Stimulated activated CD8-positive, alpha-beta memory T cell treated with anti-CD3 and anti-CD28 coated beads, Interleukin-7, amount 100 ng/mL, for 1 hour (primary cell): Measurements from ENCODE around the gene OR51M1.
"Not testable (repeated sequence)": the region's sequence is repeated elsewhere in the genome, so short reads cannot be mapped to it uniquely, and the experiment has no call there.

Experiments
- DNase-seq, 2 donors: peaks; one replicate each; pipeline ENCODE4 v3.0.0-alpha.2; 2020; ENCODE audit warnings: low read depth in 2 of 2

Gene OR51M1, protein sequence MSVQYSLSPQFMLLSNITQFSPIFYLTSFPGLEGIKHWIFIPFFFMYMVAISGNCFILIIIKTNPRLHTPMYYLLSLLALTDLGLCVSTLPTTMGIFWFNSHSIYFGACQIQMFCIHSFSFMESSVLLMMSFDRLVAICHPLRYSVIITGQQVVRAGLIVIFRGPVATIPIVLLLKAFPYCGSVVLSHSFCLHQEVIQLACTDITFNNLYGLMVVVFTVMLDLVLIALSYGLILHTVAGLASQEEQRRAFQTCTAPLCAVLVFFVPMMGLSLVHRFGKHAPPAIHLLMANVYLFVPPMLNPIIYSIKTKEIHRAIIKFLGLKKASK

DNA sequence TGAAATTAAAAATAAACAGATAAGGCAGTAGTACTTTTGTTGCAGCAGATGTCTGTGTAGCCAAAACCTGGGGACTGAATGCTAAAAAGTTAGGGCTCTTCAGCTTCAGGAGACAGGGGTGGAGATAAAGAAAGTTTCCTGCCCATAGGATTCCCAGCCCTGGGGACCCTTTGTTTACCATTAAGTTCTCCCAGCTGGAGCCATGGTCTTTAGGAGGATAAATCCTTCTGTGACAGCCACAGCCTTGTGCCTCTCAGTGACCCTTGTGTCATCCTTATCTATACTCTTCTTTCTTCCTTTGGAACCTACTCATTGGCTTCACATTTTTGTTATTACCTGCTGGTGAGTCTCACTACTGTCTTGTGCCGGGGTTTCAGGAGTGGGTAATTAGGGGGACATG, at the start of gene OR51M1:
Gene OR51M1, plus strand, starts transcription at position 237 of the 400 bp plus-strand sequence. CDS start 5,587 bp downstream, outside the sequence.
- DNase-seq = no peak

DNA sequence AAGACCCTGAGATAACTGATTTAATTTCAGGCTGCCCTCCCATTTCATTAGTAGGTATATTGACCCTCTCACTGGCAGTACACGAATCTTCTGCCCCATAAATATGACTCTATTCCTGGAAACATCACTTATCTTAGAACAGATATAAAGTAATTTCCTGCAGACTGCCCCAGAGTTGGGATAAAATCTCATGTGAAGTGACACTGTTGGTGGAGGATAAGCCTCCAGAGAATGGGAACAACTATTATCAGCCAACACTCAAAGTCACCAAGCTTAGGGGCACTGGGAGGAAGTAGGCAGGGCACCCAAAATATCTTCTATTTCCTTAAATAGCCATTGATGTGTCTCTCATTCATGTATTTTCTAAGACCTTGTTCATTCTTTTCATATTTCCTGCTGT, 48.4 kb upstream of the OR51M1 start:
- DNase-seq = no peak

DNA sequence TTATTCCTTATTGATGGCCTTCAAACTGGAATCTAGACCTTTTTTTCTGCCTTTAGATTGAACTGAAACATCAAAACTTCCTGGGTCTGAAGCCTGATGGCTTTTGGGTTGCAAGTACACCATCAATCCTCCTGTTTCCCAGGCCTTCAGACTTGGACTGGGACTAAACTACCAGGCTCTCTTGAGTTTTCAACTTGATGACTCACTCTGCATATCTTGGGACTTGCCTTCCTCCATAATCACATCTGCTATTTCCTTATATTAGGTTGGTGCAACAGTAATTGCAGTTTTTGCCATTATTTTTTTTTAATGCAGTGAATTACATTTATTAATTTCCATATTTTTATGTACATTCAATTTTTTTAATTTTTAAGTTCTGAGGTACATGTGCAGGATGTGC, 47.3 kb upstream of the OR51M1 start:
- DNase-seq = no peak

DNA sequence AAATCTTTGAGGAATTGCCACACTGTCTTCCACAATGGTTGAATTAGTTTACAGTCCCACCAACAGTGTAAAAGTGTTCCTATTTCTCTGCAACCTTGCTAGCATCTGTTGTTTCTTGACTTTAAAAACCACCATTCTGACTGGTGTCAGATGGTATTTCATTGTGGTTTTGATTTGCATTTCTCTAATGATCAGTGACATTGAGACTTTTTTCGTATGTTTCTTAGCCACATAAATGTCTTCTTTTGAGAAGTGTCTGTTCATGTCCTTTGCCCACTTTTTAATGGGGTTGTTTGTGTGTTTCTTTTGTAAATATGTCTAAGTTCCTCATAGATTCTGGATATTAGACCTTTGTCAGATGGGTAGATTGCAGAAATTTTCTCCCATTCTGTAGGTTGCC, 46.4 kb upstream of the OR51M1 start:
- DNase-seq = not testable (repeated sequence)

DNA sequence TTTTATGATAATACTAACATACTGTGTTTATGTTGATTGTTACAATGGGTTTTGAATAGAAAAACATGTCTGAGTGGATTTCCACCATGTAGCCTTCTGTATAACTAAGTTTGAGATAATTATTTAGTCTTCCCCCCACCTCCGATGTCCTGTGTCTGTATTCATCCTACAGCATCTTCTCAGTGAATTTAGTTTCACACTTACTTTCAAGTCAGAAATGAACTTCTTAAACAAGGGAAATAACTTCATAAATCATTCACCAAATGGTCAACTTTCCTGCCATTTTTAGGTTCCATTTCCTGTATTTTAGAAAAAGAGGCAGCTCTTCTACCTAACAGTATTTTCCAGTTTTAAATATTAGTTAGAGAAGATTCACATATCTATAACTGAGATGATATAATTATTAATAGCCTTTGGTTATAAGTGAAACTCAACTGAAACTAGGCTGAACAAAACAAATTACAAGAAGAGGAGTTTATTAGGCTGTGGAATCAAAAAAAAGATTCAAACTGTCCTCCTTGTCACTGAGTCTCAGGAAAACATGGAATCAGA, 43.8 kb upstream of the OR51M1 start:
- DNase-seq = no peak

DNA sequence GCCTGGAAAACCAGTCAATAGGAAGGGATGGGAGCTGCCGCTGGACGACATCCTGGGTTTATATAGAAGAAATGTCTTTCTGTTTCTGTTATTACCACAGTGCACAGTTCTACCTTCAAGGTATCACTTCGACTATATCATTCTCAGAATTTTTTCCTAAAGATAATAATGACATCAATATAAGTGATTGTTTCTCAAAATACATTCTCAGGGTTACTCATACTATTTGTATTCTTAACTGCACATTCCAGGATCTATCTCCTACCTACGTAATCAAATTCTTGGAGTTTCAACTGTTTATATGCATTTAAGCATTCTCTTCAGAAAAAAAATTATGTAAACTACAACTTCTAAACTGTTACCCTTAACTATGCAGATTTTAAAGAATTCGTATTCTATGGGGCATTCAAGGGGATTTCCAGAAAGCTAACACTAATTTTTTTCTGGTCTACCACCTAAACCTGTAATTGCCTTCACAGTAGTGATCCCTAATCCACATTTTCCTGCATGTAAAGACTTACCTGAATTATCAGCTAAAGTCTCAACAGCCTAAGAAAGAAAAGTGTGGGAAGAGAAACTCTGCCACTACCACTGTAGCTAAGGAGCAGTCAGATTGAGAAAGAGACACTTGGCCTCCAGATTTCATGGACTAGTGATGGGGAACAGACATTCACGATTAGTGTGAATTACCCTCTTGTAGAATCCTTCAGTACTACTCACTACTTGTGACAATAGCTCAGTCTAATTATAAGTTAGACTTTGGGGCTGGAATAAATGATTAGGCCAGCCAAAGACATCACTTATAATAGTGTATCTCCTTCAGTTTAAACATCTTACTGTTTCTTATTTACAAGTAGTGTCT, 39.9 kb upstream of the OR51M1 start, which contains the start of gene OR51B5:
Gene OR51B5, minus strand, starts transcription at position 51 of the 862 bp plus-strand sequence. Its CDS starts 0 bp downstream, at position 51.
- no peak for DNase-seq

DNA sequence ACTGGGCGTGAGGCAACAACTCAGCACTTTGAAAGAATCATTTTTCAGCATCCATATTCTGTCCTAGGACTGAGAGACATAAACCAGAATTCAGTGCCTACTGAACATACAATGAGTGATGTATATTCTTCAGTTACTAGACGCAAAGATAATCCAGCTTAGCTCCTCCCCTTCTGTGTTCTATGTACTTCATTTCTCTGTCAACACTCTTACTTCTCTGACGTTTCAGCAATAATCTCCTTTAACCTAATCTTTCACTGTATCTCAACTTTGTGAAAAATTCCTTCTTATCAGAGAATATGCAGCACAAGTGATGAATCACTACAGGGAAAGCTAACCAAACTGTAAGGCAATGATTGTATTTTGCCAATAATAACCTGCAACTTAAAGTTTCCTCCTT, 37.8 kb upstream of the OR51M1 start:
- no peak for DNase-seq

DNA sequence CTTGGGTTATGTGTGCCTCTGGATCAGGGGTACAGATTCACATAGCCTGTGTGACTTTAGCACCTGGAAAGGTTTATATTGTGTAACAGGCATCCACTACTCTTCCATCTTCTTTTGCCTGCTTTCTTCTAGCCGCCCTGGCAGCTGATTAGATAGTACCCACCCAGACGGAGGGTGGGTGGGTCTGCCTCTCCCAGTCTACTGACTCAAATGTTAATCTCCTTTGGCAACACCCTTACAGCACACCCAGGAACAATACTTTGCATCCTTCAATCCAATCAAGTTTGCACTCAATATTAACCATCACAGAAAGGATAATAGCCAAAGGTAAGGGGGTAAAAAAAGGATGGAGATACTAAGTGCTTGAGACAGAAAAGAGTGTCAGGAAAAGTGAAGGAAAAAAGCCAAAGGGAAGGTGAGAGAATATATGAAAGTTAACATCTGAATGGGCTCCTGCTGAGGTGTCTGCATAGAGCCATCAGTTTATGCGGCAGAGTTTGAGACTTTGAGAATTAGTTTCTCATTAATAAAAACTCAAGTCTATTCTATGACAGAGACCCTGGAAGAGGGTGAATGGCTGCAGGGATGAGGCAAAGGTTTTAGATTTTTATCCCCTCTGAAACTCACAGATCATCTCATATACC, 34.9 kb upstream of the OR51M1 start:
- no peak for DNase-seq

DNA sequence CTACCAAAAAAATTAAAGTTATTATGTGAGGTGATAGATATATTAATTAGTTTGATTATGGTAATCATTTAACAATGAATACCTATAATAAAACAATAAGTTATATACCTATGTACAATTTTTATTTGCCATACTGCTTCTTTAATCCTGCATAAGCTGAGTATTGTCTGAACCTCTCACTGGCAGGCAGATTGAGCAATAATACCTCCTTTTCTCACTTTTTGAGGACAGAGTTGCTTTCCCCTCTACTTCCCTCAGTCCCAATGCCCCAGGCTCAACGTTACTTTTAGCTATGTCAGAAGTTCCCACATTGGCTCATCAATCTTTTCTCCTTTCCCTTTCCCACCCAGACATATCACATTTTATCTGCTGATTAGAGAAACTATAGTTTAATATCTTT, 34.1 kb upstream of the OR51M1 start:
- no peak for DNase-seq

DNA sequence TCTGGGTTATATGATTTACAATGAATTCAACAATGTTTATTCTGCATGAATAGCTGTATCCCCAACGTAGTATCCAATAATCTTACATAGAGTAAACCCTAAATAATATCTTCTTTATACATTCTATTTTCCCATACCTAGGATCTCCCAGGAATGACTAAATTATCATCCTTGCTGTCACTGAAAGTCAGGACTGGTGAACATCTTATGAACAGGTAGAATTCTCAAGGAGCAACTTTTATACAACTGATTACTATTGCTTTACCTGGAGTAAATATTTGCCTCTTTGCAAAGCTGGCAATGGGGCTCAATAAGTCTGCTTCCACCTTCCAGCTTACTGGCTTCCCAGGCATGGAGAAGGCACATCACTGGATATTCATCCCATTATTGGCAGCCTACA, 32.4 kb upstream of the OR51M1 start, which contains the start of gene OR51B6:
Gene OR51B6, plus strand, starts transcription at position 301 of the 400 bp plus-strand sequence. Its CDS starts 0 bp downstream, at position 301.
- DNase-seq = no peak

DNA sequence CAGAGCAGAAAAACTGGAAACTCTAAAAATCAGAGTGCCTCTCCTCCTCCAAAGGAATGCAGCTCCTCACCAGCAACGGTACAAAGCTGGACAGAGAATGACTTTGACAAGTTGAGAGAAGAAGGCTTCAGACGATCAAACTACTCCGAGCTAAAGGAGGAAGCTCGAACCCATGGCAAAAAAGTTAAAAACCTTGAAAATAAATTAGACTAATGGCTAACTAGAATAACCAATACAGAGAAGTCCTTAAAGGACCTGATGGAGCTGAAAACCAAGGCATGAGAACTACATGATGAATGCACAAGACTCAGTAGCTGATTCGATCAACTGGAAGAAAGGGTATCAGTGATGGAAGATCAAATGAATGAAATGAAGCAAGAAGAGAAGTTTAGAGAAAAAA, 27.6 kb upstream of the OR51M1 start:
- DNase-seq = not testable (repeated sequence)

DNA sequence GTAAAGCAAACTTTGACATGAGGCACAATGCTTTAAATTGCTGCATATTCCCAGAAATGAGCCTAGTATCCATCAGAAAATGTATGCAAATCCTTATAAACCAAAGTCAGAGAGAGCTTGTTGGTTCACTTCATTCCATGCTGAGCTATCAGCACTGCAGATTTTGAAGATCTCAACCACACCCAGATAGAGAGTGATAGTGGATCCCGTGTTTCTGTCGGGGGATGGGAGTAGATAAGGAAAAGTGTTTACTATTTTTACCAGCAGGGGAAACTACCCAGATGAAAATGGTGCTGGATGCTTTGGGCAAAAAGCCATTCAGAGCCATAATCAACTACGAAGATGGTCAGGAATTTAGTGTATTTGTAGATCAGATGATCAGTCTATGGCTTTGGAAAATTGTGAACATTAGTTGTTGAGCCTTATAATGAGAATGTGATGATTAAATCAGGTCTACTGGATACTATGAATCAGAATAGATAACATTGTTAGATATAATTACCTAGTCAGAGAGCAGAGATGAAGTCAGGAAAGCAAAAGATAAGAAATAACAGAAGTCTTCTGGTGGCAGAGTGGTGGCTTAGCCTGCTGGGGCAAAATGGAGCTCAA, 21.5 kb upstream of the OR51M1 start:
- no peak for DNase-seq

DNA sequence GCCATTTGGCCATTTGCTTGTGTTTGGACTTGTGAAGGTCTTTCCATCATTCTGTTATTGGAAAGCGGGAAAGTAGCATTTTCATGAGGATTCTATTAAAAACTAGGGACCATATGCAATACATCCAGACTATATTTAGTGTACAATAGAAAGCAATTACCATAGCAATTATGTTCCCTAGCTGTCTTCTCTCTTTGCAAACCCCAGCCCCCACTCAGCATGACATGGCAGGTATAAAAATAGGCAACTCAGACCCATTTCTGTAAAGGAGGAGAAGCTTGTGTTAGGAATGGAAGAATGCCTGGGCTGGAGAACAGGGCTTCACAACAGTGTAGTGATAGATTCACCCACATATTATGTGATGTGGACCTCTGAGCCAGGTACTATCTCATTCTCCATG, 19.9 kb upstream of the OR51M1 start:
- DNase-seq = no peak

DNA sequence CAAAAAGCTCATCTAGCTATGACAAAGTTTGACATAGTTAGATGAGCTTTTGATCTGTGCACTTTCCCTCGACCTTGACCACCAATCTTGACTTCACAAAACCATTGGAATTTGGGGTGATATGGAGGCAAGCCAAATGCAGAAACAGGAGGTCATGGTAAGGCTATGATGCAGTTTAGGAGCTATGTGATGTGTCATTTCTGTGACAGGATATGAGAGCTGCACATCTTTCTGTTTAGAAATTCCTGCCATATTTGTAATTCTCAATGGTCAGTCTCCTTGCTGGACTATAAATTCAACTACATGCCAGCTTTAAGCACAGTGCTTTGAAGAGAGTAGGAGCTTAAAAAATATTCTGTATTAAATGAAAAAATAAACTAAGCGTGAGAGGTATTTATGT, 19.4 kb upstream of the OR51M1 start:
- no peak for DNase-seq

DNA sequence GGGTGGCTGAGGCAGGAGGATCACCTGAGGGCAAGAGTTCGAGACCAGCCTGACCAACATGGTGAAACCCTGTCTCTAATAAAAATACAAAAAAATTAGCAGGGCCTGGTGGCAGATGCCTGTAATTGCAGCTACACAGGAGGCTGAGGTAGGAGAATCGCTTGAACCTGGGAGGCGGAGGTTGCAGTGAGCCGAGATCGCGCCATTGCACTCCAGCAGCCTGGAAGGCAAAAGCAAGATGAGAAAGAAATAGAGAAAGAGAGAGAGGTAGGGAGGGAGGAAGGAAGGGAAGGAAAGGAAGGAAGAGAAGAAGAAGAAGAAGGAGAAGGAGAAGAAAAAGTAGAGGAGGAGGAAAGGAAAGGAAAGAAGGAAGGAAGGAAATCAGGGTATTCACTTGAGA, 17.2 kb upstream of the OR51M1 start:
- not testable (repeated sequence) for DNase-seq

DNA sequence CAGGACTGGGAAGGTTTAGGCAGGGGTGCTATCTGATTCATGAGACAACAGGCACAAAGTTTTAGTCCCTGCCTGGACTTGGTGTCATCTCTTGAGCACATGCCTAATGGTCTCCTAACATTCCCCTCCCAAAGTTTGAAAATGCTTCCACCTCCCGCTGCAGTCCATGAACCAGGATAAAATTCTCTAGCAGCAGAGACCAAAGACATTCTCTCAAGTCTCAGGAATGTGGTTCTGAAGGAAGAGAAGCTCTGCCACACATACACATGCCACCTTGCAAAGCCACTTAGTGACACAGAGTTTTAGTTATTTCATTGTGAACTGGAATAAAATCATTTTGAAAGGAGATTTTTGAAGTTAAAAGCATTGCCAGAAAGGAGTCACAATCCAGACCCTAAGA, 16.8 kb upstream of the OR51M1 start:
- no peak for DNase-seq

DNA sequence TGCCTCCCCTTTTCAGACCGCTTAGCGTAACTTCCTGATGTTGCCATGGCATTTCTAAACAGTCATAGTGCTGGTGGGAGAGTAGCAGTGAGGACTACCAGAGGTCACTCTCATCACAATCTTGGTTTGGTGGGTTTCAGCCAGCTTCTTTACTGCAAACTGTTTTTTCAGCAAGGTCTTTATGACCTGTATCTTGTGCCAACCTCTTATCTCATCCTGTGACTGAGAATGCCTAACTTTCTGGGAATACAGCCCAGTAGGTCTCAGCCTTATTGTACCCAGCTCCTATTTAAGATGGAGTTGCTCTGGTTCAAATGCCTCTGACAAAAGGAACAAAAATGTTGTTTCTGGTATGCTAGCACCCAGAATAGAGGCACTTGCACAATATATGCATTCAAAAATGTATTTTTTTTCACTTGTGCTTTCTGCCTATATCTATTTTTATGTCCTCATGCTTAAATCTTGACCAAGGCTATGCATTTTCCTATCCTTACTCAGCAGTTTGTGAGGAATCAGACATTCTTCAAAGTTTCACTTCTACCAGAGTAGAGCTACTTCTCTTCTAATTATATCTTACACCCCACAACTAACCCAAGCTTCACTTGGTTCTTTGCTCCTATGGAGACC, 16.1 kb upstream of the OR51M1 start:
- DNase-seq = no peak

DNA sequence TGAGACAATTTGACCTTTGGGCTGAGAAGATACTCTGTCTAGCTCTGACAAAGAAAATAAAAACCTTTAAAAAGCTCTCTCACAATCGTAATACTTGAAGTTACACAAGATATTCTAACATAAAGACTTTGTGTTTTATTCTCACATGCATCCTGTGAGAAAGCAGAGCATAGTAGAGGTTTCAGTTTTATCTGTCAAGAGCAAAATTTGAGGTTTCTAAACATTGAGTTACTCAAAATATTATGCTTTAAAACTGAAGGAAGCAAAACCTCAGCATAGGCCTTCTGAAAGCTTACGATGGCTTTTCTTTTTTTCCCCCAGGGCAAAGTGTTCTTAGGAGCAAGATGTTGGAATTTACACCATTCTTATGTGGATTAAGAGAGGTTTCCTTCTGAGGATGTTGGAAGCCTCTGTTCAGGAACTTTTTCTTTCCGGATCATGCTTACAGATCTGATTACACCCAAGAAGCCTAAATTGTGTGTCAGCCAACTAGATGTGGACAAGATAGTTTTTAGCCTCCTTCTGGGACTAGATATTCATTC, 15.0 kb upstream of the OR51M1 start:
- DNase-seq = no peak

DNA sequence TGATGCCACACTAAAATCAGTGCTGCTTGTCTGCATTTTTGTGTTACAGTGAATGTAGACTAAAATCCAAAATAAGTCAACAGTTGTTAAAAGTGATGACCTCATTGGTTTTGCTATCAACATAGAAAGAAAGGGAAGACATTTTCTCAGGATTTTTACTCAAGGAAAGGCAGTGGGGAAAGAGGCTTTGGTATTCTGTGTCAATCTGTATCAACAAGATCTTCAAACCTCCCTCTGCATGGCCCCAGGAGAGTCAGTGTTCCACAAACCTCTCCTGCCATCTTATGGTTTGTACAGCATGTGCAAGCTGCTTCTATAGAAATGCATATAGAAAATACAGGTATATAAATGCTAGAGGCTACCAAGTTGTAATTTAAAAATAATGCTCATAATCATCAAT, 13.8 kb upstream of the OR51M1 start:
- no peak for DNase-seq

DNA sequence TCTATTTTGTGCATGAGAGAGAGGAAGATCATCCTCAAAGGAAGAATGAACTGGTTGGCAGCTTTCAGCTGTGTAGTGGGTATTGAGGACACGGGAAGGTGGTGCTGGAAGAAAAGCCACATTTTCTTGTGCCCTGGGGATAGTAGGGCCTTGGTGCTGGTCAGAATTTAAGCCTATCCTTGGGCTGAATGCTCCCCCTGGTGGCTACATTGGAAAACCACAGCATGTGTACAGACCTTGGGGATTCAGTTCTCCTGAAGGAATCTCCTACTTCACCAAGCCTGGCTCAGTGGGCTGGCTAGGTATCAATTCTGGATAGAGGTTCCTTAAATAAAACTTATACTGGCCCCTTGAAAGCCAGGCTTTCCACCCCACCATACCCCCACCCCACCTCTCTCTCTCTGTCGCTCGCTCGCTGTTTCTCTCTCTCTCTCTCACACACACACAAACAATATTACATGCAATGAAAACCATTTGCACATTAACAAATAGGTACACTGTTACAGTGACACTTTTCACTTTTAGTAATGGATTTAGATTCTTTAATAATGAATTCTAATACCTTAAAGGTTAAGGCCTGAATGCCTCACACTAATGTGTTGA, 2.8 kb upstream of the OR51M1 start:
- no peak for DNase-seq
